Activated CD4-positive, CD25-positive, alpha-beta regulatory T cell (primary cell): ENCODE results near the gene ZC3H12C.

Experiments
- DNase-seq, 4 experiments: peaks; one replicate each; lab custom pipeline; 2025; lab: John Stamatoyannopoulos, UW

The ZC3H12C gene

GRCh38 chr11:110098645-110099044 lies 5.5 kb downstream of the ZC3H12C start:
- no peak for DNase-seq

GRCh38 chr11:110100476-110101240 lies 7.5 kb downstream of the ZC3H12C start:
- DNase-seq = no peak

- DNase-seq = no peak
Observed at GRCh38 chr11:110106713-110107274, 13.6 kb downstream of the ZC3H12C start.

- no peak for DNase-seq
Observed at GRCh38 chr11:110110854-110111253, 17.7 kb downstream of the ZC3H12C start.

GRCh38 chr11:110112457-110112856 lies 19.3 kb downstream of the ZC3H12C start:
- no peak for DNase-seq

GRCh38 chr11:110113505-110113904 lies 20.3 kb downstream of the ZC3H12C start:
- no peak for DNase-seq

- no peak for DNase-seq
Observed at GRCh38 chr11:110113973-110114372, 20.8 kb downstream of the ZC3H12C start.

- DNase-seq = no peak
Observed at GRCh38 chr11:110119317-110119716, 26.1 kb downstream of the ZC3H12C start.

GRCh38 chr11:110121204-110121603 lies 28.0 kb downstream of the ZC3H12C start:
- DNase-seq = no peak

- DNase-seq = no peak
Observed at GRCh38 chr11:110123003-110123402, 29.8 kb downstream of the ZC3H12C start.

GRCh38 chr11:110124605-110125004 lies 31.4 kb downstream of the ZC3H12C start:
- DNase-seq = no peak

GRCh38 chr11:110125632-110126031 lies 32.4 kb downstream of the ZC3H12C start:
- DNase-seq = no peak

GRCh38 chr11:110126936-110127335 lies 33.7 kb downstream of the ZC3H12C start:
- DNase-seq = no peak

GRCh38 chr11:110128161-110128560 lies 35.0 kb downstream of the ZC3H12C start:
- no peak for DNase-seq

GRCh38 chr11:110130642-110131238 lies 37.5 kb downstream of the ZC3H12C start:
- no peak for DNase-seq

GRCh38 chr11:110131386-110132123 lies 38.4 kb downstream of the ZC3H12C start:
- no peak for DNase-seq

- DNase-seq = no peak
Observed at GRCh38 chr11:110133160-110133559, 40.0 kb downstream of the ZC3H12C start.

GRCh38 chr11:110134110-110134509 lies 40.9 kb downstream of the ZC3H12C start:
- DNase-seq = no peak

GRCh38 chr11:110141812-110142211 lies 48.6 kb downstream of the ZC3H12C start:
- DNase-seq = no peak

GRCh38 chr11:110147962-110148709 lies 54.9 kb downstream of the ZC3H12C start:
- DNase-seq = no peak

- no peak for DNase-seq
Observed at GRCh38 chr11:110148775-110149744, 55.9 kb downstream of the ZC3H12C start.
